K562 (cell line): Measurements from ENCODE around the gene CALML6. TPM values are rescaled to one million over a fixed set of nuclear protein-coding genes. Genes with fewer than 3 reads are reported as not detected.
A peak's percentile ranks its signal among the peaks of the same experiment; 100 is the strongest.

Experiments used
- CBX2 ChIP-seq: fragments of 200-600 bp; sonication (generic); IDR thresholded peaks from one replicate; pipeline ENCODE4 v1.6.1; 2012; ENCODE audit warnings: mild to moderate bottlenecking, low read length, inconsistent platforms; ENCODE audit not compliant: insufficient read depth, poor library complexity, severe bottlenecking
- ZNF253 ChIP-seq: fragments of 250-450 bp; sonication (Bioruptor Pico); conservative IDR thresholded peaks from 2 replicates; pipeline ENCODE4 v1.6.1; 2021; ENCODE audit warnings: mild to moderate bottlenecking
- polyA plus RNA-seq, 8 experiments: library from polyadenylated mRNA; depleted of rRNA in 4 of 8; stranded (reverse) in 5 of 8; unstranded in 3 of 8; fragments of >200 nt; fragmentation: Nextera tagmentation in 2 of 8; fragmentation: Illumina TruSeq in 1 of 8; extraction: Ambion mirVana in 2 of 8; extraction: Trizol in 1 of 8; gene quantifications; 2 replicates each; pipeline versions ENCODE4 v1.2.1 to v1.2.3, GENCODE V29; 2011 to 2014; ENCODE audit warnings: inconsistent platforms in 1 of 8, missing spikeins in 1 of 8
- total RNA-seq, 7 experiments: library from RNA; depleted of rRNA in 6 of 7; stranded (reverse); fragments of >200 nt in 6 of 7; fragmentation: Illumina TruSeq in 2 of 7; extraction: Trizol in 2 of 7; gene quantifications; 2 replicates each; pipeline versions ENCODE4 v1.2.1 to v1.2.3, GENCODE V29; 2011 to 2021; ENCODE audit warnings: low replicate concordance in 1 of 7
- TF ChIP-seq, protein P1 (sequence below): sonication (generic); formaldehyde crosslinking; IDR thresholded peaks from 2 replicates; pipeline ENCODE4 v1.8.0; 2022; ENCODE audit warnings: mild to moderate bottlenecking, missing genetic modification reagents
- TF ChIP-seq, protein P2 (sequence below): IDR thresholded peaks from 2 replicates; pipeline ENCODE4 v1.6.1; 2012; ENCODE audit warnings: low read depth, low read length, improper control_type of control experiment, borderline replicate concordance

The CALML6 gene
- total and polyA plus RNA-seq, 9 of the 15 experiments (the other 6 are each of a cell fraction or from before 2014, with no cell fraction given): 0.14 TPM; not detected in 8

DNA sequence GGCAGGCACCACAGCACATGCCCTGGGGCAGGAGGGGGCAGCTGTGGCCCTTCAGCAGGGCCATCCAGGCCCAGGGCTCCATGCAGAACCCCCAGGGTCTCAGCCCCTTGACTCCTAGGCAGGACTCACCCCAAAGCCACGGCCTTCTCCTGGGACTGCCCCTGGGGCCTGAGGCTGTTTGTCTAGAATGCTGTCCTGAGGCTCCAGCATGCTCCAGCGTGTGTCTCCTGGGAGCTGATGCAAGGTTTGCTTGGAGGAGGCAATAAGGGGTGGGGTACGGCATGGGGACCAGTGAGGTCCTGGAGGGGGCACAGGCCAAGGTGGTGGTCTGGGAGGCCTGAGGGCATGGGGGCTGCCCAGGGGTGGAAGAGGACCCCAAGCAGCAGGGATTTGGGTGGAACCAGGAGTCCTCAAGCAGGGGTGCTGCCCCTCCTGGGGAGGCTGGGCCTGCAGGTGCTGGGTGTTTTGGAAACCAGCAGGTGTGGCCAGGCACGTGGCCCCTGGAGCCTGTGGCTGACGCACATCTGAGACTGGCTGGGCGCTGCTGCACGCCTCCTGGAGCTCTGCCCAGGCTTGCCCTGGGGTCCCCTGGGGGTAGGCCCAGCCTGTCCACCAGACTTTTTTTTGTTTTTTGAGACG lies 7.8 kb upstream of the CALML6 start (continued):
- TF ChIP-seq, protein P1, sequence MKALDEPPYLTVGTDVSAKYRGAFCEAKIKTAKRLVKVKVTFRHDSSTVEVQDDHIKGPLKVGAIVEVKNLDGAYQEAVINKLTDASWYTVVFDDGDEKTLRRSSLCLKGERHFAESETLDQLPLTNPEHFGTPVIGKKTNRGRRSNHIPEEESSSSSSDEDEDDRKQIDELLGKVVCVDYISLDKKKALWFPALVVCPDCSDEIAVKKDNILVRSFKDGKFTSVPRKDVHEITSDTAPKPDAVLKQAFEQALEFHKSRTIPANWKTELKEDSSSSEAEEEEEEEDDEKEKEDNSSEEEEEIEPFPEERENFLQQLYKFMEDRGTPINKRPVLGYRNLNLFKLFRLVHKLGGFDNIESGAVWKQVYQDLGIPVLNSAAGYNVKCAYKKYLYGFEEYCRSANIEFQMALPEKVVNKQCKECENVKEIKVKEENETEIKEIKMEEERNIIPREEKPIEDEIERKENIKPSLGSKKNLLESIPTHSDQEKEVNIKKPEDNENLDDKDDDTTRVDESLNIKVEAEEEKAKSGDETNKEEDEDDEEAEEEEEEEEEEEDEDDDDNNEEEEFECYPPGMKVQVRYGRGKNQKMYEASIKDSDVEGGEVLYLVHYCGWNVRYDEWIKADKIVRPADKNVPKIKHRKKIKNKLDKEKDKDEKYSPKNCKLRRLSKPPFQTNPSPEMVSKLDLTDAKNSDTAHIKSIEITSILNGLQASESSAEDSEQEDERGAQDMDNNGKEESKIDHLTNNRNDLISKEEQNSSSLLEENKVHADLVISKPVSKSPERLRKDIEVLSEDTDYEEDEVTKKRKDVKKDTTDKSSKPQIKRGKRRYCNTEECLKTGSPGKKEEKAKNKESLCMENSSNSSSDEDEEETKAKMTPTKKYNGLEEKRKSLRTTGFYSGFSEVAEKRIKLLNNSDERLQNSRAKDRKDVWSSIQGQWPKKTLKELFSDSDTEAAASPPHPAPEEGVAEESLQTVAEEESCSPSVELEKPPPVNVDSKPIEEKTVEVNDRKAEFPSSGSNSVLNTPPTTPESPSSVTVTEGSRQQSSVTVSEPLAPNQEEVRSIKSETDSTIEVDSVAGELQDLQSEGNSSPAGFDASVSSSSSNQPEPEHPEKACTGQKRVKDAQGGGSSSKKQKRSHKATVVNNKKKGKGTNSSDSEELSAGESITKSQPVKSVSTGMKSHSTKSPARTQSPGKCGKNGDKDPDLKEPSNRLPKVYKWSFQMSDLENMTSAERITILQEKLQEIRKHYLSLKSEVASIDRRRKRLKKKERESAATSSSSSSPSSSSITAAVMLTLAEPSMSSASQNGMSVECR (CRISPR knock-in tag): peak; percentile 75
- TF ChIP-seq ZNF253 (CRISPR knock-in tag) (no peak), CBX2 (no peak)
- TF ChIP-seq, protein P2, sequence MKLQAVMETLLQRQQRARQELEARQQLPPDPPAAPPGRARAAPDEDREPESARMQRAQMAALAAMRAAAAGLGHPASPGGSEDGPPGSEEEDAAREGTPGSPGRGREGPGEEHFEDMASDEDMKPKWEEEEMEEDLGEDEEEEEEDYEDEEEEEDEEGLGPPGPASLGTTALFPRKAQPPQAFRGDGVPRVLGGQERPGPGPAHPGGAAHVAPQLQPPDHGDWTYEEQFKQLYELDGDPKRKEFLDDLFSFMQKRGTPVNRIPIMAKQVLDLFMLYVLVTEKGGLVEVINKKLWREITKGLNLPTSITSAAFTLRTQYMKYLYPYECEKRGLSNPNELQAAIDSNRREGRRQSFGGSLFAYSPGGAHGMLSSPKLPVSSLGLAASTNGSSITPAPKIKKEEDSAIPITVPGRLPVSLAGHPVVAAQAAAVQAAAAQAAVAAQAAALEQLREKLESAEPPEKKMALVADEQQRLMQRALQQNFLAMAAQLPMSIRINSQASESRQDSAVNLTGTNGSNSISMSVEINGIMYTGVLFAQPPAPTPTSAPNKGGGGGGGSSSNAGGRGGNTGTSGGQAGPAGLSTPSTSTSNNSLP: no peak
